ENCODE data around the gene PCA3.

DNA sequence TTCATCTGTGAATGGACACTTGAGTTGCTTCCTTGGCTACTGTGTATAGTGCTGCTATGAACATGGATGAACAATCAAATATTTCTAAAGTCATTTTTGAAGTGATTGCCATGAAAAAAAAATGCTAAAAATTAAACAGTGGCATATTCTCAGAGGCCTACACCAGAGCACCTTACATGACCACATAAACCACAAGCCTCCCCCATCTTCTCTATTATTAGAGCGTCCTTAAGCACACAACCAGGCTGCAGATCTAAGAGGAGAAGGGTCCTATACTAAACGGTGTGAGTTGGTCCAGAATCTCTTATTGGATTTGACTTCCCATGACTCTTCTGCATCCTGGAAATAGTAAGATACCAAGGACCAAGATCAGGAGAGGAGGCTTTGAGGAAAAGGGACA lies 34.3 kb downstream of the PCA3 start:
- TF ChIP-seq, protein P1, sequence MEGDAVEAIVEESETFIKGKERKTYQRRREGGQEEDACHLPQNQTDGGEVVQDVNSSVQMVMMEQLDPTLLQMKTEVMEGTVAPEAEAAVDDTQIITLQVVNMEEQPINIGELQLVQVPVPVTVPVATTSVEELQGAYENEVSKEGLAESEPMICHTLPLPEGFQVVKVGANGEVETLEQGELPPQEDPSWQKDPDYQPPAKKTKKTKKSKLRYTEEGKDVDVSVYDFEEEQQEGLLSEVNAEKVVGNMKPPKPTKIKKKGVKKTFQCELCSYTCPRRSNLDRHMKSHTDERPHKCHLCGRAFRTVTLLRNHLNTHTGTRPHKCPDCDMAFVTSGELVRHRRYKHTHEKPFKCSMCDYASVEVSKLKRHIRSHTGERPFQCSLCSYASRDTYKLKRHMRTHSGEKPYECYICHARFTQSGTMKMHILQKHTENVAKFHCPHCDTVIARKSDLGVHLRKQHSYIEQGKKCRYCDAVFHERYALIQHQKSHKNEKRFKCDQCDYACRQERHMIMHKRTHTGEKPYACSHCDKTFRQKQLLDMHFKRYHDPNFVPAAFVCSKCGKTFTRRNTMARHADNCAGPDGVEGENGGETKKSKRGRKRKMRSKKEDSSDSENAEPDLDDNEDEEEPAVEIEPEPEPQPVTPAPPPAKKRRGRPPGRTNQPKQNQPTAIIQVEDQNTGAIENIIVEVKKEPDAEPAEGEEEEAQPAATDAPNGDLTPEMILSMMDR (IDR thresholded peaks at IDR 0.05): no peak
- TF ChIP-seq YY1 (IDR thresholded peaks at IDR 0.05; ENCODE audit: low read depth): no peak
- TF ChIP-seq, protein P2, sequence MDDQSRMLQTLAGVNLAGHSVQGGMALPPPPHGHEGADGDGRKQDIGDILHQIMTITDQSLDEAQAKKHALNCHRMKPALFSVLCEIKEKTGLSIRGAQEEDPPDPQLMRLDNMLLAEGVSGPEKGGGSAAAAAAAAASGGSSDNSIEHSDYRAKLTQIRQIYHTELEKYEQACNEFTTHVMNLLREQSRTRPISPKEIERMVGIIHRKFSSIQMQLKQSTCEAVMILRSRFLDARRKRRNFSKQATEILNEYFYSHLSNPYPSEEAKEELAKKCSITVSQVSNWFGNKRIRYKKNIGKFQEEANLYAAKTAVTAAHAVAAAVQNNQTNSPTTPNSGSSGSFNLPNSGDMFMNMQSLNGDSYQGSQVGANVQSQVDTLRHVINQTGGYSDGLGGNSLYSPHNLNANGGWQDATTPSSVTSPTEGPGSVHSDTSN (IDR thresholded peaks at IDR 0.05): no peak
- TF ChIP-seq, protein P3, sequence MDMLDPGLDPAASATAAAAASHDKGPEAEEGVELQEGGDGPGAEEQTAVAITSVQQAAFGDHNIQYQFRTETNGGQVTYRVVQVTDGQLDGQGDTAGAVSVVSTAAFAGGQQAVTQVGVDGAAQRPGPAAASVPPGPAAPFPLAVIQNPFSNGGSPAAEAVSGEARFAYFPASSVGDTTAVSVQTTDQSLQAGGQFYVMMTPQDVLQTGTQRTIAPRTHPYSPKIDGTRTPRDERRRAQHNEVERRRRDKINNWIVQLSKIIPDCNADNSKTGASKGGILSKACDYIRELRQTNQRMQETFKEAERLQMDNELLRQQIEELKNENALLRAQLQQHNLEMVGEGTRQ (IDR thresholded peaks at IDR 0.05; ENCODE audit: borderline replicate concordance, low read depth, low read length): no peak
- no peak for TF ChIP-seq RCOR1 (IDR thresholded peaks at IDR 0.05; ENCODE audit: low read length)

Data from SK-N-SH (cell line).